ENCODE results near the gene TSHB.

DNA sequence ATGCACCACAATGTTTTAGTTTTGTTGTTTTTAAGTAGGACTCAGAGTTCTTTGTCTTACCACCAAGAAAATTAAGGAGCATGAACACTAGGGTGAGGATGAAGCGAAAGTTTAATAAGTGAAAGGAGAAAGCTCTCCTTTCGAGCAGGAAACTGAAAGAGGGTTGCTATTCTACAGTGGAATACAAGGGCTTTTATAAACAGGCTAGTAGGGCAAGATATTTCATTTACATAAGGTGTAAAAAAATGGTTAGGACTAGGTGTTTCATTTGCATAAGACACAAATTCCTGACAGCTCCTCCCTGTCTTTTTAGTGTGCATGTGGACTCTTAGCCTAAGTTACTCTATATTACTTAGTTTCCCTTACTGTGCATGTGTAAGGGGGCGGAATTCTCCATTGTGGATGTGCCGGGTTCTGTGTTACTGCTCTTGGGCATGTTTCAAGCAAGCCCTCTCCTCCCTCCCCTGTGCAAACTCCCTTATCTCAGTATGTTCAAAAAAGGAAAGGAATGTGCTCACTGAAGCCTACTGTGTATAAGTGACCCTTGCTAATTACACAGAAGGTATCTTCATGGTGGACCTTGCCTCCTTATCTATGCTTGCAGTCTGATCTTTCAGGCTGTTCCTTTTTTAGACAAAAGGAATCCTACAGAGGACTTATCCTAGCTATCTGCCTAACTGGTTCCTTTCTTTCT is 7.3 kb downstream of the TSHB start:
- TF ChIP-seq, protein P1, sequence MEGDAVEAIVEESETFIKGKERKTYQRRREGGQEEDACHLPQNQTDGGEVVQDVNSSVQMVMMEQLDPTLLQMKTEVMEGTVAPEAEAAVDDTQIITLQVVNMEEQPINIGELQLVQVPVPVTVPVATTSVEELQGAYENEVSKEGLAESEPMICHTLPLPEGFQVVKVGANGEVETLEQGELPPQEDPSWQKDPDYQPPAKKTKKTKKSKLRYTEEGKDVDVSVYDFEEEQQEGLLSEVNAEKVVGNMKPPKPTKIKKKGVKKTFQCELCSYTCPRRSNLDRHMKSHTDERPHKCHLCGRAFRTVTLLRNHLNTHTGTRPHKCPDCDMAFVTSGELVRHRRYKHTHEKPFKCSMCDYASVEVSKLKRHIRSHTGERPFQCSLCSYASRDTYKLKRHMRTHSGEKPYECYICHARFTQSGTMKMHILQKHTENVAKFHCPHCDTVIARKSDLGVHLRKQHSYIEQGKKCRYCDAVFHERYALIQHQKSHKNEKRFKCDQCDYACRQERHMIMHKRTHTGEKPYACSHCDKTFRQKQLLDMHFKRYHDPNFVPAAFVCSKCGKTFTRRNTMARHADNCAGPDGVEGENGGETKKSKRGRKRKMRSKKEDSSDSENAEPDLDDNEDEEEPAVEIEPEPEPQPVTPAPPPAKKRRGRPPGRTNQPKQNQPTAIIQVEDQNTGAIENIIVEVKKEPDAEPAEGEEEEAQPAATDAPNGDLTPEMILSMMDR (IDR thresholded peaks at IDR 0.05; ENCODE audit: low read length) = no peak
- no peak for TF ChIP-seq EZH2 (IDR thresholded peaks at IDR 0.05; ENCODE audit: borderline replicate concordance, low read length)
